Breast epithelium (tissue), 3 donors: ENCODE data around the gene SDK1.

ENCODE experiments used
- POLR2A ChIP-seq: fragments of 450-650 bp; IDR thresholded peaks from one replicate; pipeline ENCODE4 v1.6.1; 2016; ENCODE audit warnings: antibody characterized with exemption, mild to moderate bottlenecking, moderate library complexity
- TF ChIP-seq, protein P1 (sequence below), 3 donors: fragments of 450-650 bp; IDR thresholded peaks; one replicate each; pipeline ENCODE4 v1.5.1; 2016 to 2017; ENCODE audit warnings: antibody characterized with exemption in 3 of 3, mild to moderate bottlenecking in 3 of 3, moderate library complexity in 3 of 3

DNA sequence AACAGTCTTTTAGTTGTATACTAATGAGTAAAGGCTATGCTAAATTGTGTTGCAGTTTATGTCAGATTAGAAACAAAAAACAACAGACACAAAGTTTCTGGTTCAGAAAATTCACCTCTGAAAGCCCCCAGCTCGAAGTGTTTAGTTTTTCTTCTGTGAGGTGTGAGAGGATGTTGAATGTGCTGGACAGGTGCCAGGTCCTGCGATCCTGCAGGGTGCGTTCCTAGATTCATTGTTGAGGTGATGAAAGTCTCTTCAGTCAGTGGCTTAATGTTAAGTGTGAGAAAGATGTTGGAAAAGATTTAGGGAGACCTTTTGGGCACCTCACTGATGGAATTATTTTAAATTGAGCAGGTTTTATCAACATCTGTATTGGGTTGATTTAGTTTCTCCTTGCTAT lies 287.3 kb downstream of the SDK1 start:
- TF ChIP-seq, protein P1, sequence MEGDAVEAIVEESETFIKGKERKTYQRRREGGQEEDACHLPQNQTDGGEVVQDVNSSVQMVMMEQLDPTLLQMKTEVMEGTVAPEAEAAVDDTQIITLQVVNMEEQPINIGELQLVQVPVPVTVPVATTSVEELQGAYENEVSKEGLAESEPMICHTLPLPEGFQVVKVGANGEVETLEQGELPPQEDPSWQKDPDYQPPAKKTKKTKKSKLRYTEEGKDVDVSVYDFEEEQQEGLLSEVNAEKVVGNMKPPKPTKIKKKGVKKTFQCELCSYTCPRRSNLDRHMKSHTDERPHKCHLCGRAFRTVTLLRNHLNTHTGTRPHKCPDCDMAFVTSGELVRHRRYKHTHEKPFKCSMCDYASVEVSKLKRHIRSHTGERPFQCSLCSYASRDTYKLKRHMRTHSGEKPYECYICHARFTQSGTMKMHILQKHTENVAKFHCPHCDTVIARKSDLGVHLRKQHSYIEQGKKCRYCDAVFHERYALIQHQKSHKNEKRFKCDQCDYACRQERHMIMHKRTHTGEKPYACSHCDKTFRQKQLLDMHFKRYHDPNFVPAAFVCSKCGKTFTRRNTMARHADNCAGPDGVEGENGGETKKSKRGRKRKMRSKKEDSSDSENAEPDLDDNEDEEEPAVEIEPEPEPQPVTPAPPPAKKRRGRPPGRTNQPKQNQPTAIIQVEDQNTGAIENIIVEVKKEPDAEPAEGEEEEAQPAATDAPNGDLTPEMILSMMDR (IDR thresholded peaks at IDR 0.05): no peak
- no peak for TF ChIP-seq POLR2A
